ENCODE results near the gene HABP2. TPM values are rescaled to one million over a fixed set of nuclear protein-coding genes. Genes with fewer than 3 reads are reported as not detected.
A peak's percentile ranks its signal among the peaks of the same experiment; 100 is the strongest.

Gene HABP2
- total RNA-seq, 4 donors from 2014 or later = not detected

DNA sequence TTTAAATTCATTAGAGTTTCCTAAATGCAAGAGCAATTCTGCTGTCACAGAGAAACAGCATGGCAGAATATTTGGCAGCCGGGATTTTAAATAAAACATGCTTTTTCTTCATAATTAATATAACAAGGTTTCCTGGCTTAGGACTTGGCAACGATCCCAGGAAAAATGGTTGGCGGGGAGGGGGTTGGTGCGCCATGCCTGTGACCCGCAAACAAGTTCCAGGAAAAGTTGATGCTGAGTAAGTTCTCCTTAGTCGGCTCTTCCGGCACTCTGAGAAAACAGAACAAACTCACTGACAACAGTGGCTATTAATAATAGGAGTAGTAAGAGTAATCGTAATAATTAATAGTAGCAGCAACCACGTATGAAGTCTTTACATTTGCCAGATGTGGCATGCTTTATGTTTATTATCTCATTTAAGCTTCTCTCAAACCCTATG lies 4.6 kb downstream of the HABP2 start:
- WGBS, 2 donors (ENCODE audit: low coverage in 1 of 2) = 18 to 34% methylated on average over 7 to 8 of the region's 9 CpGs
- TF ChIP-seq, protein P1, sequence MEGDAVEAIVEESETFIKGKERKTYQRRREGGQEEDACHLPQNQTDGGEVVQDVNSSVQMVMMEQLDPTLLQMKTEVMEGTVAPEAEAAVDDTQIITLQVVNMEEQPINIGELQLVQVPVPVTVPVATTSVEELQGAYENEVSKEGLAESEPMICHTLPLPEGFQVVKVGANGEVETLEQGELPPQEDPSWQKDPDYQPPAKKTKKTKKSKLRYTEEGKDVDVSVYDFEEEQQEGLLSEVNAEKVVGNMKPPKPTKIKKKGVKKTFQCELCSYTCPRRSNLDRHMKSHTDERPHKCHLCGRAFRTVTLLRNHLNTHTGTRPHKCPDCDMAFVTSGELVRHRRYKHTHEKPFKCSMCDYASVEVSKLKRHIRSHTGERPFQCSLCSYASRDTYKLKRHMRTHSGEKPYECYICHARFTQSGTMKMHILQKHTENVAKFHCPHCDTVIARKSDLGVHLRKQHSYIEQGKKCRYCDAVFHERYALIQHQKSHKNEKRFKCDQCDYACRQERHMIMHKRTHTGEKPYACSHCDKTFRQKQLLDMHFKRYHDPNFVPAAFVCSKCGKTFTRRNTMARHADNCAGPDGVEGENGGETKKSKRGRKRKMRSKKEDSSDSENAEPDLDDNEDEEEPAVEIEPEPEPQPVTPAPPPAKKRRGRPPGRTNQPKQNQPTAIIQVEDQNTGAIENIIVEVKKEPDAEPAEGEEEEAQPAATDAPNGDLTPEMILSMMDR (IDR thresholded peaks at IDR 0.05) = no peak
- TF ChIP-seq POLR2AphosphoS5 (IDR thresholded peaks at IDR 0.05) = peak; percentile 81

DNA sequence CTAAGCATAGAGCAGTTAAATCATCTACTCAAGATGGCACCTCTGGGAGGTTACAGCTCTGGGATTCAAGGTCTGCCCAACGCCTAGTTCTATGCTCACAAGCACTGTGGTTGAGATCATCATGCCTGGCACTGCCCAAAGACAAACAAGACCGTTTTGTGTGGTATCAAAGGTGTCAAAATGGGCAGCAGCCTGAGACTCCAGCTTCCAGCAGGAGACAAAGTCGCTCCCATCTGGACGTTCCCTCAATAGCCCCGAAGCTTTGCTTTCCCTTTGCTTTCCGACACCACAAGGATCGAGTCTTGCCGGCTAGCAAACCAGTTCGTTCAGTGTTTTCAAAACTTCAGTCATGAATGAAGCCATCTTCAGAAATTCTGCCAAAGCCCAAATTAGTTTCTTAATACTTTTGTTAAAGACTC lies 5.1 kb downstream of the HABP2 start:
- TF ChIP-seq POLR2A (IDR thresholded peaks at IDR 0.05) = no peak
- TF ChIP-seq, protein P1 (IDR thresholded peaks at IDR 0.05) = no peak
- no peak for TF ChIP-seq EP300 (IDR thresholded peaks at IDR 0.05)
- TF ChIP-seq POLR2AphosphoS5 (IDR thresholded peaks at IDR 0.05) = no peak
- 33 to 36% methylated on average over 7 to 9 of the region's 9 CpGs for WGBS, 2 donors (ENCODE audit: low coverage in 1 of 2)
- no peak for ATAC-seq

More for the DNA sequence above, 4.6 kb downstream of the HABP2 start:
- H3K36me3 ChIP-seq = no peaks in the 10 kb centered on the region
- no peaks in the 10 kb centered on the region for H3K9me3 ChIP-seq
- H3K27me3 ChIP-seq = peaks cover 26% of the 10 kb centered on the region
- H3K4me3 ChIP-seq = no peak overlapping the region
- H3K4me1 ChIP-seq = peaks cover 0 to 15% (median 0%) of the 10 kb centered on the region in 3 donors
- no peak overlapping the region for H3K27ac ChIP-seq
- no peak for ATAC-seq

DNA sequence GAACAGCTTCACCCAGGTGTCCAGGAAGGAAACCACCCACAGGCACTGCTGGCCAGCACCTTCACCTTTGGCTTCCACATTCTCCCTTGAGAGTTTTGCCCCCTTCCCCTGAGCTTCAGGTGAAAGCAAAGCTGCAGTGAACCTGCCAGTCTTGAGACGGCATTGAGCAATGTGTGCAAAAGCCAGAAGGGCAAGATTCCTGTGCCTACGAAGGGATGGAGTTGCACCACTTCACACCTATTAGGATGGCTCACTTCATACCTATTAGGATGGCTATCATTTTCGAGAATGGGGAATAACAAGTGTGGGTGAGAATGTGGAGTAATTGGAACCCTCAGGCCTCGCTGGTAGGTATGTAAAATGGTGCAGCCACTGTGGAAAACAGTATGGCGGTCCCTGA lies 7.2 kb downstream of the HABP2 start:
- H3K9me3 ChIP-seq = no peaks in the 10 kb centered on the region
- H3K36me3 ChIP-seq = no peaks in the 10 kb centered on the region
- no peak for ATAC-seq
- H3K27ac ChIP-seq = no peak overlapping the region
- 94 to 100% methylated on average over 1 to 4 of the region's 5 CpGs for WGBS, 2 donors (ENCODE audit: low coverage in 1 of 2)
- no peak overlapping the region for H3K4me3 ChIP-seq
- TF ChIP-seq, protein P1 (IDR thresholded peaks at IDR 0.05) = no peak
- TF ChIP-seq POLR2AphosphoS5 (IDR thresholded peaks at IDR 0.05) = no peak
- no peak for TF ChIP-seq EP300 (IDR thresholded peaks at IDR 0.05)
- TF ChIP-seq POLR2A (IDR thresholded peaks at IDR 0.05) = no peak
- H3K27me3 ChIP-seq = peaks cover 23% of the 10 kb centered on the region
- peaks cover 0 to 18% (median 0%) of the 10 kb centered on the region in 3 donors for H3K4me1 ChIP-seq

More for the DNA sequence above, 5.1 kb downstream of the HABP2 start:
- no peaks in the 10 kb centered on the region for H3K36me3 ChIP-seq
- peaks cover 26% of the 10 kb centered on the region for H3K27me3 ChIP-seq
- no peak overlapping the region for H3K27ac ChIP-seq
- H3K4me3 ChIP-seq = no peak overlapping the region
- peaks cover 0 to 15% (median 0%) of the 10 kb centered on the region in 3 donors for H3K4me1 ChIP-seq
- no peaks in the 10 kb centered on the region for H3K9me3 ChIP-seq

DNA sequence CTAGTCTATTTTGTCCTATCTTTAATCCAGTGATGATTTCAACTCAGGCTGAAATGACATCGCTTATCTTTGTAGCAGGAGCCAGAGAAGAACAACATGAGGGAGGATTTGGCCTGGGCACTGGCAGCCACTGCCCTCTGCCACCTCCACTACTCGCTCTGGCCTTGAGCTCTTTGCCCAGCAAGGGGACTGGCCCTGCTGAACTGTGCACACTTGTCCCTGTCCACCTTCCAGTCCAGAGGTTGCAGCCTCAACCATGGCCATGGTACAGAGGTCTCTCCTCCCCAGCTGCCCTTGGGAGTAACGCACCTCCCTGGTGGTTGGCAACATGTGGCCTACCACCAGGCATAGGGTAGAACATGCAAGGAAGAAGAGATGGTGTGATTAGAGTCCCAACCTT lies 8.4 kb downstream of the HABP2 start:
- H3K4me3 ChIP-seq = no peak overlapping the region
- 85% methylated on average over 2 of the region's 3 CpGs; no CpG with 5 or more reads in 1 of the 2 donors for WGBS, 2 donors (ENCODE audit: low coverage in 1 of 2)
- H3K27ac ChIP-seq = peak overlapping the region in 1 of 4 donors; percentile 34
- no peaks in the 10 kb centered on the region for H3K9me3 ChIP-seq
- H3K4me1 ChIP-seq = peaks cover 0 to 18% (median 0%) of the 10 kb centered on the region in 3 donors
- TF ChIP-seq POLR2AphosphoS5 (IDR thresholded peaks at IDR 0.05) (no peak), POLR2A (IDR thresholded peaks at IDR 0.05) (no peak), EP300 (IDR thresholded peaks at IDR 0.05) (no peak)
- TF ChIP-seq, protein P1 (IDR thresholded peaks at IDR 0.05) = no peak
- peaks cover 19% of the 10 kb centered on the region for H3K27me3 ChIP-seq
- H3K36me3 ChIP-seq = no peaks in the 10 kb centered on the region
- no peak for ATAC-seq

DNA sequence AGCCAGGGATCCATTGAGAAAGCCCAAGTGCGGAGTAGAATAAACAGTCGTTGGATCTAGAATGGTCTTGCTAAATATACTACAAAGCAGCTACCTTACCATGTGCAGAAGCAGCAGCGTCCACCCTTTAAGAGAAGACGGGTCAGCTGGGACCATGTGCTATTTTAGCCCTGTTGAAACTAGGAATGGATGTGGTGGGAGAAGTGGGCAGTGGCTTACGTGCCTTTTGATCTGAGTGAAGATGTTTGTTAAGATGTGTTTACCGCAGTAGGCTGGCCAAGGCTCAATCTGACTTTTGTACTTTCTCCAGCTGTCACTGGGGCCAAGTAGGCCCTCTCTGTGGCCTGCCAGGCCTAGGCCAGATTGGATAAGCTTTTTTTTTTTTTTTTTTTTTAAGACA lies 9.2 kb downstream of the HABP2 start:
- 49 to 60% methylated on average over 1 to 6 of the region's 6 CpGs for WGBS, 2 donors (ENCODE audit: low coverage in 1 of 2)
- no peak overlapping the region for H3K4me3 ChIP-seq
- no peaks in the 10 kb centered on the region for H3K9me3 ChIP-seq
- H3K36me3 ChIP-seq = no peaks in the 10 kb centered on the region
- TF ChIP-seq, protein P1 (IDR thresholded peaks at IDR 0.05) = no peak
- no peak for TF ChIP-seq EP300 (IDR thresholded peaks at IDR 0.05)
- TF ChIP-seq POLR2AphosphoS5 (IDR thresholded peaks at IDR 0.05) = peak; percentile 39
- TF ChIP-seq POLR2A (IDR thresholded peaks at IDR 0.05) = no peak
- H3K27me3 ChIP-seq = peaks cover 17% of the 10 kb centered on the region
- peak overlapping the region in 1 of 4 donors; percentile 34 for H3K27ac ChIP-seq
- H3K4me1 ChIP-seq = peaks cover 0 to 15% (median 0%) of the 10 kb centered on the region in 3 donors
- ATAC-seq = no peak

All from gastroesophageal sphincter (tissue), 4 donors.